OCI-LY3 (cell line): Measurements from ENCODE around the gene SORCS3.

Experiments used
- CTCF ChIP-seq: fragments of 200-600, 300-600 bp; sonication (generic); IDR thresholded peaks from 2 replicates; pipeline ENCODE4 v1.5.1; 2014; ENCODE audit warnings: antibody characterized with exemption, low read length, low read depth
- EZH2phosphoT487 ChIP-seq: fragments of 200-600 bp; shearing (Covaris generic); IDR thresholded peaks from 2 replicates; pipeline ENCODE4 v1.6.1; 2018; ENCODE audit warnings: antibody characterized with exemption, mixed run types, low read depth

GRCh38 chr10:105112862-105113261 is 471.8 kb downstream of the SORCS3 start:
- TF ChIP-seq CTCF (no peak), EZH2phosphoT487 (no peak)
